Testis (tissue), 3 donors: ENCODE measurements around the gene PI3. TPM values are rescaled to one million over a fixed set of nuclear protein-coding genes. Genes with fewer than 3 reads are reported as not detected.

Source experiments
- DNase-seq: peaks from one replicate; pipeline ENCODE4 v3.0.0-alpha.2; 2019
- H3K27ac ChIP-seq, 2 donors: fragments of 200-600 bp; sonication (generic); one replicate each; pipeline ENCODE4 v1.5.1; 2019
- H3K27me3 ChIP-seq: fragments of 200-600 bp; sonication (generic); one replicate; pipeline ENCODE4 v1.5.1; 2019
- H3K36me3 ChIP-seq: fragments of 200-600 bp; sonication (generic); one replicate; pipeline ENCODE4 v1.5.1; 2017; ENCODE audit warnings: low read depth; ENCODE audit errors: missing control alignments
- H3K4me1 ChIP-seq: fragments of 200-600 bp; sonication (generic); one replicate; pipeline ENCODE4 v1.5.1; 2019
- H3K4me3 ChIP-seq, 2 donors: fragments of 200-600 bp; sonication (generic); one replicate each; pipeline ENCODE4 v1.5.1; 2017 to 2019
- H3K9me3 ChIP-seq: fragments of 200-600 bp; sonication (generic); one replicate; pipeline ENCODE4 v1.5.1; 2017
- CTCF ChIP-seq, 3 experiments: fragments of 450-650 bp in 2 of 3; fragments of 200-600 bp in 1 of 3; sonication (generic) in 1 of 3; IDR thresholded peaks; one replicate each; pipeline ENCODE4 v1.5.1; 2016 to 2019; ENCODE audit warnings: antibody characterized with exemption in 3 of 3, mild to moderate bottlenecking in 2 of 3, moderate library complexity in 1 of 3
- POLR2A ChIP-seq: fragments of 450-650 bp; IDR thresholded peaks from one replicate; pipeline ENCODE4 v1.6.1; 2017; ENCODE audit warnings: antibody characterized with exemption, mild to moderate bottlenecking, moderate library complexity
- intact Hi-C: fragments of 100-400 bp; cut with DNase I; formaldehyde crosslinking; loops from one replicate; pipeline ENCODE4 v1.15.1; 2023; ENCODE audit warnings: low total_unique reads
- polyA plus RNA-seq: library from polyadenylated mRNA; stranded (reverse); fragments of 350-450 nt; fragmentation: Illumina TruSeq; extraction: RNeasy Lipid Tissue Mini Kit (QIAGEN cat#74804); gene quantifications from one replicate; pipeline ENCODE4 v1.2.3, GENCODE V29; 2014; ENCODE audit warnings: low read depth, low replicate concordance; ENCODE audit not compliant: insufficient read depth
- total RNA-seq, 2 donors: library from RNA; depleted of rRNA; stranded (reverse); fragments of >200 nt; gene quantifications; one replicate each; pipeline ENCODE4 v1.2.3, GENCODE V29; 2016

Gene PI3
- total and polyA plus RNA-seq, 3 donors from 2014 or later: 0.94 to 1.2 TPM; not detected in 1

- intact Hi-C loops: no loop called here
- Histone ChIP-seq H3K4me1 (no peaks in the 10 kb centered on the region), H3K9me3 (no peaks in the 10 kb centered on the region), H3K36me3 (no peaks in the 10 kb centered on the region), H3K27ac (no peak overlapping the region), H3K27me3 (no peaks in the 10 kb centered on the region), H3K4me3 (no peak overlapping the region)
- TF ChIP-seq CTCF (IDR thresholded peaks at IDR 0.05): no peak
- TF ChIP-seq POLR2A: no peak
- no peak for DNase-seq
Observed at GRCh38 chr20:45223136-45223535, 48.4 kb downstream of the PI3 start.

Other genes starting within 250 kb of the PI3 start
- 100 to 1,000 TPM; 212 to 246 TPM for gene TOMM34, start 214.5 kb upstream of the PI3 start, total RNA-seq
- 263 TPM for gene TOMM34, start 214.5 kb upstream of the PI3 start, polyA plus RNA-seq
- 10 to 100 TPM; 39.6 to 42.7 TPM for gene STK4, start 208.4 kb upstream of the PI3 start, total RNA-seq
- 24.9 TPM for gene STK4, start 208.4 kb upstream of the PI3 start, polyA plus RNA-seq
- 1 to 10 TPM; 4.6 to 7.7 TPM for gene KCNS1, start 73.8 kb upstream of the PI3 start, total RNA-seq
- gene KCNS1, start 73.8 kb upstream of the PI3 start, polyA plus RNA-seq: 2.1 TPM
- 1 to 10 TPM in 1 of 2 donors, under 1 TPM in 1; 0.87 to 1.4 TPM for gene WFDC5, start 59.7 kb upstream of the PI3 start, total RNA-seq
- gene WFDC5, start 59.7 kb upstream of the PI3 start, polyA plus RNA-seq: 2.1 TPM
- gene WFDC12, start 50.4 kb upstream of the PI3 start, total RNA-seq: not detected
- gene WFDC12, start 50.4 kb upstream of the PI3 start, polyA plus RNA-seq: not detected
- not detected for gene SEMG1, start 32.1 kb downstream of the PI3 start, total RNA-seq
- gene SEMG1, start 32.1 kb downstream of the PI3 start, polyA plus RNA-seq: not detected
- gene SEMG2, start 46.5 kb downstream of the PI3 start, total RNA-seq: not detected
- gene SEMG2, start 46.5 kb downstream of the PI3 start, polyA plus RNA-seq: not detected
- 1 to 10 TPM; 6.9 to 8.2 TPM for gene SLPI, start 79.7 kb downstream of the PI3 start, total RNA-seq
- 104 TPM for gene SLPI, start 79.7 kb downstream of the PI3 start, polyA plus RNA-seq
- 1 to 10 TPM in 1 of 2 donors, under 1 TPM in 1; 0.43 to 1.1 TPM for gene RBPJL, start 131.9 kb downstream of the PI3 start, total RNA-seq
- gene RBPJL, start 131.9 kb downstream of the PI3 start, polyA plus RNA-seq: 0.26 TPM
- gene MATN4, start 133.4 kb downstream of the PI3 start, total RNA-seq: 1 to 10 TPM; 2.8 to 3.5 TPM
- 1.1 TPM for gene MATN4, start 133.4 kb downstream of the PI3 start, polyA plus RNA-seq
- gene SDC4, start 173.5 kb downstream of the PI3 start, total RNA-seq: 100 to 1,000 TPM; 191 to 234 TPM
- gene SDC4, start 173.5 kb downstream of the PI3 start, polyA plus RNA-seq: 124 TPM
- gene SYS1, start 188.3 kb downstream of the PI3 start, total RNA-seq: 10 to 100 TPM; 33.1 to 34.6 TPM
- 20.0 TPM for gene SYS1, start 188.3 kb downstream of the PI3 start, polyA plus RNA-seq
- 10 to 100 TPM in 1 of 2 donors, 1 to 10 TPM in 1; 6.4 to 12.3 TPM for gene TP53TG5, start 203.4 kb downstream of the PI3 start, total RNA-seq
- gene TP53TG5, start 203.4 kb downstream of the PI3 start, polyA plus RNA-seq: 28.2 TPM
- 10 to 100 TPM in 1 of 2 donors, 1 to 10 TPM in 1; 7.9 to 10.0 TPM for gene DBNDD2, start 233.4 kb downstream of the PI3 start, total RNA-seq
- 39.3 TPM for gene DBNDD2, start 233.4 kb downstream of the PI3 start, polyA plus RNA-seq
- gene PIGT, start 241.2 kb downstream of the PI3 start, total RNA-seq: 100 to 1,000 TPM; 115 to 140 TPM
- 137 TPM for gene PIGT, start 241.2 kb downstream of the PI3 start, polyA plus RNA-seq